CD14-positive monocyte (primary cell): Measurements from ENCODE around the gene ACAP3. TPM values are rescaled to one million over a fixed set of nuclear protein-coding genes. Genes with fewer than 3 reads are reported as not detected.

Experiments
- DNase-seq, 3 donors: peaks; one replicate each; pipeline ENCODE4 v3.0.0-alpha.2; 2011 to 2022
- H2AFZ ChIP-seq: 2 replicates; pipeline ENCODE4 v1.6.0; 2012; ENCODE audit warnings: mild to moderate bottlenecking, low read depth, low read length, inconsistent platforms; ENCODE audit not compliant: insufficient read depth, poor library complexity, severe bottlenecking
- H3K27ac ChIP-seq, 2 donors: 1 replicate in 1 of 2; 2 replicates in 1 of 2; pipeline ENCODE4 v1.5.1; 2012 to 2013; ENCODE audit warnings: low read length in 2 of 2, control low read depth in 1 of 2, inconsistent platforms in 1 of 2, low read depth in 1 of 2, mild to moderate bottlenecking in 1 of 2
- H3K27me3 ChIP-seq, 2 donors: one replicate each; pipeline versions ENCODE4 v1.6.0 to v1.6.1; 2011 to 2013; ENCODE audit warnings: low read length in 2 of 2; ENCODE audit not compliant: control insufficient read depth in 2 of 2, insufficient read depth in 2 of 2
- H3K36me3 ChIP-seq, 2 donors: replicated peaks in 1 of 2; 1 replicate in 1 of 2; 2 replicates in 1 of 2; pipeline versions ENCODE4 v1.5.1 to v1.6.1; 2012 to 2013; ENCODE audit warnings: low read length in 2 of 2, control low read depth in 1 of 2, inconsistent platforms in 1 of 2, mild to moderate bottlenecking in 1 of 2; ENCODE audit not compliant: insufficient read depth in 2 of 2, control insufficient read depth in 1 of 2
- H3K4me1 ChIP-seq, 2 donors: 1 replicate in 1 of 2; 2 replicates in 1 of 2; pipeline versions ENCODE4 v1.5.1 to v1.6.1; 2012 to 2013; ENCODE audit warnings: low read length in 2 of 2, control low read depth in 1 of 2, inconsistent platforms in 1 of 2, mild to moderate bottlenecking in 1 of 2, moderate library complexity in 1 of 2; ENCODE audit not compliant: insufficient read depth in 2 of 2, control insufficient read depth in 1 of 2
- H3K4me2 ChIP-seq: replicated peaks from 2 replicates; pipeline ENCODE3; 2012; ENCODE audit warnings: low read length, moderate library complexity, mild to moderate bottlenecking; ENCODE audit not compliant: poor library complexity, severe bottlenecking; ENCODE audit errors: extremely low read depth
- H3K4me3 ChIP-seq, 3 experiments: fragments of 200-600 bp in 1 of 3; sonication (generic) in 1 of 3; replicated peaks in 1 of 3; 1 replicate in 2 of 3; 2 replicates in 1 of 3; pipeline ENCODE4 v1.5.1; 2011 to 2013; ENCODE audit warnings: low read length in 3 of 3, mild to moderate bottlenecking in 3 of 3, control low read depth in 2 of 3, low read depth in 2 of 3, inconsistent platforms in 1 of 3, moderate library complexity in 1 of 3
- H3K79me2 ChIP-seq: 2 replicates; pipeline ENCODE4 v1.6.0; 2012; ENCODE audit warnings: mild to moderate bottlenecking, control low read depth, inconsistent platforms, low read length, moderate library complexity; ENCODE audit not compliant: insufficient read depth
- H3K9ac ChIP-seq: 2 replicates; pipeline ENCODE4 v1.6.0; 2017; ENCODE audit warnings: low read length, mild to moderate bottlenecking; ENCODE audit not compliant: insufficient read depth, poor library complexity, severe bottlenecking
- H3K9me3 ChIP-seq, 2 donors: replicated peaks in 1 of 2; 1 replicate in 1 of 2; 2 replicates in 1 of 2; pipeline versions ENCODE4 v1.5.1 to v1.6.1; 2012 to 2013; ENCODE audit warnings: low read length in 2 of 2, control low read depth in 1 of 2; ENCODE audit not compliant: control insufficient read depth in 1 of 2, insufficient read depth in 1 of 2
- H4K20me1 ChIP-seq: 2 replicates; pipeline ENCODE4 v1.6.0; 2012; ENCODE audit warnings: mild to moderate bottlenecking, low read length, control low read depth, moderate library complexity; ENCODE audit not compliant: insufficient read depth
- H3K27ac Mint-ChIP-seq, 7 donors: one replicate each; pipeline ENCODE4 v1.8.0; 2020; ENCODE audit warnings: mild to moderate bottlenecking in 7 of 7, mixed read lengths in 7 of 7, moderate library complexity in 6 of 7, inconsistent platforms in 2 of 7
- H3K27me3 Mint-ChIP-seq, 3 donors: one replicate each; pipeline ENCODE4 v1.8.0; 2021 to 2022; ENCODE audit warnings: low read depth in 3 of 3, mild to moderate bottlenecking in 3 of 3, mixed read lengths in 3 of 3, moderate library complexity in 3 of 3, inconsistent platforms in 1 of 3
- H3K36me3 Mint-ChIP-seq, 2 donors: one replicate each; pipeline ENCODE4 v1.8.0; 2020; ENCODE audit warnings: mixed read lengths in 2 of 2, inconsistent platforms in 1 of 2, mild to moderate bottlenecking in 1 of 2
- H3K4me1 Mint-ChIP-seq: one replicate; pipeline ENCODE4 v1.8.0; 2020; ENCODE audit warnings: mild to moderate bottlenecking, mixed read lengths
- H3K4me3 Mint-ChIP-seq, 2 donors: one replicate each; pipeline ENCODE4 v1.8.0; 2020; ENCODE audit warnings: mild to moderate bottlenecking in 2 of 2, mixed read lengths in 2 of 2, moderate library complexity in 1 of 2
- H3K9me3 Mint-ChIP-seq, 7 donors: one replicate each; pipeline ENCODE4 v1.8.0; 2020 to 2022; ENCODE audit warnings: mixed read lengths in 7 of 7, mild to moderate bottlenecking in 6 of 7, moderate library complexity in 6 of 7, inconsistent platforms in 2 of 7
- CTCF ChIP-seq: fragments of 200-600 bp; IDR thresholded peaks from one replicate; pipeline ENCODE4 v1.8.0; 2022; ENCODE audit warnings: antibody characterized with exemption, mild to moderate bottlenecking
- WGBS: methylation state at CpG from one replicate; pipeline ENCODE4 v1.1.5; 2013; ENCODE audit warnings: missing lambda C conversion rate; ENCODE audit not compliant: insufficient coverage; 5-methylcytosine and 5-hydroxymethylcytosine counted together
- intact Hi-C, 2 donors: fragments of 100-400 bp; cut with micrococcal nuclease; formaldehyde crosslinking; loops; one replicate each; pipeline versions ENCODE4 v1.15.0 to v1.15.1; 2023
- polyA plus RNA-seq, 3 donors: library from polyadenylated mRNA; depleted of rRNA in 1 of 3; unstranded in 2 of 3; stranded (reverse) in 1 of 3; fragments of 300-500 nt in 2 of 3; fragments of >200 nt in 1 of 3; fragmentation: Illumina TruSeq in 2 of 3; gene quantifications; 1 replicate in 2 of 3; 2 replicates in 1 of 3; pipeline ENCODE4 v1.2.3, GENCODE V29; 2012 to 2021

ACAP3 gene
- polyA plus RNA-seq, 3 donors, result 3.5 to 132 (median 4.0) TPM

GRCh38 chr1:1300352-1300739, 7.4 kb downstream of the ACAP3 start:
- 97% methylated on average over 9 of the region's 12 CpGs for WGBS
- H3K27ac Mint-ChIP-seq, result no peak overlapping the region

GRCh38 chr1:1299686-1300351, 7.9 kb downstream of the ACAP3 start:
- 93% methylated on average over 7 of the region's 22 CpGs for WGBS
- H3K9me3 ChIP-seq, result no peaks in the 10 kb centered on the region
- intact Hi-C loops, result no loop called here

More at GRCh38 chr1:1300352-1300739, 7.4 kb downstream of the ACAP3 start:
- peaks cover 14% of the 10 kb centered on the region for H3K4me1 Mint-ChIP-seq
- H3K4me3 ChIP-seq, result no peak overlapping the region
- intact Hi-C loops, result no loop called here
- H3K9me3 Mint-ChIP-seq, result no peaks in the 10 kb centered on the region
- H3K4me2 ChIP-seq, result no peak overlapping the region
- H3K79me2 ChIP-seq, result peaks cover 26% of the 10 kb centered on the region
- H3K36me3 ChIP-seq, result peaks cover 18 to 22% of the 10 kb centered on the region in 2 donors
- peaks cover 2 to 25% of the 10 kb centered on the region in 2 donors for H3K36me3 Mint-ChIP-seq
- H3K27me3 Mint-ChIP-seq, result peaks cover 0 to 4% (median 2%) of the 10 kb centered on the region in 3 donors
- DNase-seq, result no peak
- H3K4me1 ChIP-seq, result peaks cover 12 to 22% of the 10 kb centered on the region in 2 donors
- no peak for TF ChIP-seq CTCF
- peaks cover 40% of the 10 kb centered on the region for H4K20me1 ChIP-seq
- H3K27ac ChIP-seq, result no peak overlapping the region
- no peaks in the 10 kb centered on the region for H3K27me3 ChIP-seq
- no peak overlapping the region for H3K9ac ChIP-seq
- H3K4me3 Mint-ChIP-seq, result no peak overlapping the region
- no peak overlapping the region for H2AFZ ChIP-seq
- no peaks in the 10 kb centered on the region for H3K9me3 ChIP-seq

More at GRCh38 chr1:1299686-1300351, 7.9 kb downstream of the ACAP3 start:
- Histone ChIP-seq H3K27me3 (no peaks in the 10 kb centered on the region), H3K4me1 (peaks cover 7 to 17% of the 10 kb centered on the region in 2 donors), H3K4me3 (no peak overlapping the region), H3K27ac (no peak overlapping the region), H3K4me2 (no peak overlapping the region), H4K20me1 (peaks cover 35% of the 10 kb centered on the region), H3K9ac (no peak overlapping the region), H2AFZ (no peak overlapping the region), H3K36me3 (peaks cover 23 to 27% of the 10 kb centered on the region in 2 donors), H3K79me2 (peaks cover 20% of the 10 kb centered on the region)
- peak; percentile 20 for TF ChIP-seq CTCF
- Mint-ChIP-seq H3K27me3 (peaks cover 0 to 4% (median 2%) of the 10 kb centered on the region in 3 donors), H3K4me1 (peaks cover 9% of the 10 kb centered on the region), H3K27ac (no peak overlapping the region), H3K9me3 (peaks cover 0 to 2% (median 0%) of the 10 kb centered on the region in 7 donors), H3K4me3 (no peak overlapping the region), H3K36me3 (peaks cover 2 to 29% of the 10 kb centered on the region in 2 donors)
- DNase-seq, result no peak
